Activated T-helper 1 cell treated with anti-CD3 and anti-CD28 coated beads, Interleukin-12 subunit alpha, Interleukin-12 subunit beta, Interleukin-2, Interleukin-4 antibody, amounts not matched to agents 30 ng/mL and 10 ng/mL and 1 ng/mL, durations not matched to agents 14 hours and 24 hours and 36 hours (primary cell): Measurements from ENCODE around the gene SWAP70. TPM values are rescaled to one million over a fixed set of nuclear protein-coding genes. Genes with fewer than 3 reads are reported as not detected.
"Not testable (repeated sequence)": the region's sequence is repeated elsewhere in the genome, so short reads cannot be mapped to it uniquely, and the experiment has no call there.

Source experiments
- DNase-seq: peaks from one replicate; pipeline ENCODE4 v3.0.0; 2021; ENCODE audit warnings: low spot score
- H3K27ac Mint-ChIP-seq: one replicate; pipeline ENCODE4 v1.8.0; 2021; ENCODE audit warnings: mild to moderate bottlenecking, mixed read lengths
- H3K27me3 Mint-ChIP-seq: one replicate; pipeline ENCODE4 v1.8.0; 2022; ENCODE audit warnings: mild to moderate bottlenecking, moderate library complexity, mixed read lengths; ENCODE audit not compliant: insufficient read depth
- H3K36me3 Mint-ChIP-seq: one replicate; pipeline ENCODE4 v1.8.0; 2021; ENCODE audit warnings: low read depth, mixed read lengths
- H3K4me1 Mint-ChIP-seq: one replicate; pipeline ENCODE4 v1.8.0; 2021; ENCODE audit warnings: low read depth, mixed read lengths
- H3K4me3 Mint-ChIP-seq: one replicate; pipeline ENCODE4 v1.8.0; 2021; ENCODE audit warnings: mild to moderate bottlenecking, moderate library complexity, mixed read lengths
- H3K9me3 Mint-ChIP-seq: one replicate; pipeline ENCODE4 v1.8.0; 2021; ENCODE audit warnings: mixed read lengths
- intact Hi-C: fragments of 100-400 bp; cut with micrococcal nuclease; formaldehyde crosslinking; loops from one replicate; pipeline ENCODE4 v1.15.1; 2024
- total RNA-seq: library from RNA; stranded (reverse); gene quantifications from 2 replicates; pipeline ENCODE4 v1.2.3, GENCODE V29; 2022

Gene SWAP70
- total RNA-seq, 1 donor from 2014 or later = 8.5 TPM

GRCh38 chr11:9704037-9704436 lies 40.2 kb downstream of the SWAP70 start:
- intact Hi-C loops = no loop called here
- no peak for DNase-seq
- no peak overlapping the region for H3K27ac Mint-ChIP-seq
- peaks cover 4% of the 10 kb centered on the region for H3K27me3 Mint-ChIP-seq
- no peaks in the 10 kb centered on the region for H3K36me3 Mint-ChIP-seq
- H3K4me3 Mint-ChIP-seq = no peak overlapping the region
- H3K4me1 Mint-ChIP-seq = peaks cover 20% of the 10 kb centered on the region
- no peaks in the 10 kb centered on the region for H3K9me3 Mint-ChIP-seq

- DNase-seq = no peak
- no peak overlapping the region for H3K4me3 Mint-ChIP-seq
- peaks cover 19% of the 10 kb centered on the region for H3K4me1 Mint-ChIP-seq
- no peak overlapping the region for H3K27ac Mint-ChIP-seq
- no peaks in the 10 kb centered on the region for H3K36me3 Mint-ChIP-seq
- intact Hi-C loops = no loop called here
- H3K27me3 Mint-ChIP-seq = peaks cover 4% of the 10 kb centered on the region
- no peaks in the 10 kb centered on the region for H3K9me3 Mint-ChIP-seq
These were observed 40.7 kb downstream of the SWAP70 start for GRCh38 chr11:9704620-9705019.

- H3K4me3 Mint-ChIP-seq, H3K27ac Mint-ChIP-seq, H3K9me3 Mint-ChIP-seq, H3K27me3 Mint-ChIP-seq, H3K36me3 Mint-ChIP-seq, intact Hi-C loops, DNase-seq: not testable (repeated sequence)
- H3K4me1 Mint-ChIP-seq = peaks cover 19% of the 10 kb centered on the region
These were observed 41.5 kb downstream of the SWAP70 start for GRCh38 chr11:9705361-9705760.

GRCh38 chr11:9708544-9708943 lies 44.7 kb downstream of the SWAP70 start:
- H3K27me3 Mint-ChIP-seq = no peaks in the 10 kb centered on the region
- H3K4me3 Mint-ChIP-seq = no peak overlapping the region
- intact Hi-C loops = no loop called here
- DNase-seq = no peak
- no peaks in the 10 kb centered on the region for H3K9me3 Mint-ChIP-seq
- H3K27ac Mint-ChIP-seq = no peak overlapping the region
- H3K4me1 Mint-ChIP-seq = peaks cover 2% of the 10 kb centered on the region
- H3K36me3 Mint-ChIP-seq = no peaks in the 10 kb centered on the region

GRCh38 chr11:9710223-9710622 lies 46.3 kb downstream of the SWAP70 start:
- Mint-ChIP-seq H3K9me3 (peaks cover under 1% of the 10 kb centered on the region), H3K4me1 (no peaks in the 10 kb centered on the region), H3K4me3 (no peak overlapping the region), H3K27me3 (no peaks in the 10 kb centered on the region), H3K36me3 (peaks cover under 1% of the 10 kb centered on the region), H3K27ac (no peak overlapping the region)
- intact Hi-C loops = no loop called here
- no peak for DNase-seq

GRCh38 chr11:9710852-9711251 lies 47.0 kb downstream of the SWAP70 start:
- Mint-ChIP-seq H3K27ac (no peak overlapping the region), H3K4me3 (no peak overlapping the region), H3K4me1 (peaks cover under 1% of the 10 kb centered on the region), H3K27me3 (no peaks in the 10 kb centered on the region), H3K36me3 (peaks cover 3% of the 10 kb centered on the region), H3K9me3 (peaks cover 4% of the 10 kb centered on the region)
- intact Hi-C loops = no loop called here
- no peak for DNase-seq

GRCh38 chr11:9711454-9712307 lies 47.8 kb downstream of the SWAP70 start:
- DNase-seq = no peak
- Mint-ChIP-seq H3K27ac (no peak overlapping the region), H3K36me3 (peaks cover 3% of the 10 kb centered on the region), H3K4me3 (no peak overlapping the region), H3K27me3 (no peaks in the 10 kb centered on the region), H3K4me1 (peaks cover 9% of the 10 kb centered on the region), H3K9me3 (peaks cover 4% of the 10 kb centered on the region)
- intact Hi-C loops = no loop called here

- Mint-ChIP-seq H3K36me3 (peaks cover 3% of the 10 kb centered on the region), H3K27me3 (no peaks in the 10 kb centered on the region), H3K9me3 (peaks cover 4% of the 10 kb centered on the region), H3K27ac (no peak overlapping the region), H3K4me1 (peaks cover 14% of the 10 kb centered on the region), H3K4me3 (no peak overlapping the region)
- DNase-seq = no peak
- intact Hi-C loops = no loop called here
These were observed 50.5 kb downstream of the SWAP70 start for GRCh38 chr11:9714272-9714940.

- Mint-ChIP-seq H3K36me3 (peaks cover 6% of the 10 kb centered on the region), H3K27ac (peak overlapping the region; percentile 6), H3K4me1 (peaks cover 22% of the 10 kb centered on the region), H3K9me3 (peaks cover 4% of the 10 kb centered on the region), H3K4me3 (peak overlapping the region; percentile 5), H3K27me3 (no peaks in the 10 kb centered on the region)
- intact Hi-C loops = no loop called here
- DNase-seq = no peak
These were observed 52.6 kb downstream of the SWAP70 start for GRCh38 chr11:9716275-9717039.

- Mint-ChIP-seq H3K36me3 (peaks cover 6% of the 10 kb centered on the region), H3K27ac (peak overlapping the region; percentile 6), H3K4me3 (peak overlapping the region; percentile 5), H3K27me3 (no peaks in the 10 kb centered on the region), H3K4me1 (peaks cover 22% of the 10 kb centered on the region), H3K9me3 (peaks cover 4% of the 10 kb centered on the region)
- intact Hi-C loops = no loop called here
- DNase-seq = no peak
These were observed 53.1 kb downstream of the SWAP70 start for GRCh38 chr11:9717040-9717357.

GRCh38 chr11:9717719-9718118 lies 53.8 kb downstream of the SWAP70 start:
- Mint-ChIP-seq H3K4me1 (peaks cover 22% of the 10 kb centered on the region), H3K9me3 (peaks cover 4% of the 10 kb centered on the region), H3K4me3 (no peak overlapping the region), H3K36me3 (peaks cover 6% of the 10 kb centered on the region), H3K27me3 (peaks cover 2% of the 10 kb centered on the region), H3K27ac (no peak overlapping the region)
- intact Hi-C loops = no loop called here
- no peak for DNase-seq

- Mint-ChIP-seq H3K4me3 (no peak overlapping the region), H3K36me3 (peaks cover 6% of the 10 kb centered on the region), H3K27me3 (peaks cover 3% of the 10 kb centered on the region), H3K27ac (no peak overlapping the region), H3K4me1 (peaks cover 22% of the 10 kb centered on the region), H3K9me3 (peaks cover 4% of the 10 kb centered on the region)
- DNase-seq = no peak
- intact Hi-C loops = no loop called here
These were observed 54.3 kb downstream of the SWAP70 start for GRCh38 chr11:9718147-9718546.
